H1 (cell line): ENCODE data around the gene PLA2G4E. TPM values are rescaled to one million over a fixed set of nuclear protein-coding genes. Genes with fewer than 3 reads are reported as not detected.

Source experiments
- CEBPB ChIP-seq: IDR thresholded peaks from 2 replicates; pipeline ENCODE4 v1.6.1; 2012; ENCODE audit warnings: low read depth, low read length
- HDAC6 ChIP-seq: IDR thresholded peaks from one replicate; pipeline ENCODE4 v1.7.1; 2012; ENCODE audit warnings: low read depth, mild to moderate bottlenecking, inconsistent platforms, low read length, moderate library complexity
- JUN ChIP-seq: IDR thresholded peaks from 2 replicates; pipeline ENCODE4 v1.6.1; 2011; ENCODE audit warnings: low read depth, mild to moderate bottlenecking, improper control_type of control experiment, low read length
- RFX5 ChIP-seq: IDR thresholded peaks from 2 replicates; pipeline ENCODE4 v1.6.1; 2011; ENCODE audit warnings: low read depth, low read length, improper control_type of control experiment, borderline replicate concordance
- SIRT6 ChIP-seq: IDR thresholded peaks from one replicate; pipeline ENCODE4 v1.7.1; 2012; ENCODE audit warnings: low read length, inconsistent platforms
- SRF ChIP-seq: IDR thresholded peaks from 2 replicates; pipeline ENCODE4 v1.6.1; 2011; ENCODE audit warnings: mild to moderate bottlenecking, low read depth, low read length, moderate library complexity
- TCF12 ChIP-seq: IDR thresholded peaks from 2 replicates; pipeline ENCODE4 v1.6.1; 2011; ENCODE audit warnings: low read depth, mild to moderate bottlenecking, low read length
- polyA plus RNA-seq, 7 experiments: library from polyadenylated mRNA; depleted of rRNA in 3 of 7; stranded (reverse) in 5 of 7; unstranded in 2 of 7; fragments of >200 nt in 5 of 7; fragments of 200-250 nt in 2 of 7; gene quantifications; 1 replicate in 5 of 7; 2 replicates in 1 of 7; 4 replicates in 1 of 7; pipeline versions ENCODE4 v1.2.1 to v1.2.3, GENCODE V29; 2011 to 2013; ENCODE audit warnings: missing spikeins in 2 of 7, mixed read lengths in 2 of 7
- total RNA-seq: library from RNA; stranded (reverse); fragmentation: NEBNext Ultra II Directional; extraction: Animal tissue kit (Norgen Biotek cat#: 25700); gene quantifications from 2 replicates; pipeline ENCODE4 v1.2.1, GENCODE V29; 2021
- TF ChIP-seq, protein P1 (sequence below): IDR thresholded peaks from 2 replicates; pipeline ENCODE4 v1.6.1; 2012; ENCODE audit warnings: inconsistent platforms

The PLA2G4E gene
- total and polyA plus RNA-seq, 2 of the 8 experiments (the other 6 are each of a cell fraction or from before 2014, with no cell fraction given), result 0.03 TPM; not detected in 1

DNA sequence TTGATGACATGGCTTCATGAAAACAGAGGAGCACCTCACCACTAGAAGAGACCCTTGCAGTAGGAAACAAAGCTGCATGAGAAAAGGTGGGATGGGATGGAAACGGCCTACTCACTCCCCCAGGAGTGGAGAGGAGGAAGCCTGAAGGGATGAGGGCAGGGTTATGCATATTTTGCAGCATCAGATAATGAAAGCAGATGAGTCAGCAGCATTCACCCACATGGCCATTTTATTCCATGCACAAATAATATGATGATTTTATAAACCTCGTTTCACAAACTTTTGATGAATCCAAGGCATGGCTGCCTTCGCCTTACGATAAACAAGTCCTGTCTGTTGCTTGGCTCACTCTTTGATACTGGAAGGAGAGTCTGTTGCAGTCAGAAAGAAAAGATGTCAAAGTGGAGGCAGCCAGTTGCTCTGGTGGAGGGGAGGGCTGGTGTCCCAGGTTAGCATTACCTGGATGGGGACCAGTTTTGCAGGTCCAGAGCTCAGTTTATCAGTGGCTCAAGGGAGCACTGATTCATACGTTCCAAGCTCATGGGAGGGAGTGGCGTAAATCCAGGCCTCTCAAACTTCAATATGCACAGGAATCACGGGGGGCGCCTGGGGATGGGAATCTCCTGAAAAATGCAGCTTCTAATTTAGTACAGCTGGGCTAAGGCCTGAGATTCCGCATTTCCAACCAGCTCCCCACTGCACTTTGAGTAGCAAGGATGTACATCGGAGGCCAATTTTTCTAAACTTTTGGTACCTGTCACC is 39.3 kb downstream of the PLA2G4E start (continued):
- TF ChIP-seq, protein P1, sequence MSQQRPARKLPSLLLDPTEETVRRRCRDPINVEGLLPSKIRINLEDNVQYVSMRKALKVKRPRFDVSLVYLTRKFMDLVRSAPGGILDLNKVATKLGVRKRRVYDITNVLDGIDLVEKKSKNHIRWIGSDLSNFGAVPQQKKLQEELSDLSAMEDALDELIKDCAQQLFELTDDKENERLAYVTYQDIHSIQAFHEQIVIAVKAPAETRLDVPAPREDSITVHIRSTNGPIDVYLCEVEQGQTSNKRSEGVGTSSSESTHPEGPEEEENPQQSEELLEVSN, result no peak
- TF ChIP-seq CEBPB (no peak), SRF (no peak), HDAC6 (no peak), RFX5 (no peak), SIRT6 (no peak), JUN (no peak), TCF12 (no peak)
